HepG2 (cell line): ENCODE results near the gene ATRIP. TPM values are rescaled to one million over a fixed set of nuclear protein-coding genes. Genes with fewer than 3 reads are reported as not detected.
A peak's percentile ranks its signal among the peaks of the same experiment; 100 is the strongest.

Source experiments
- ADNP ChIP-seq: sonication (generic); formaldehyde crosslinking; IDR thresholded peaks from 2 replicates; pipeline ENCODE4 v1.4.0; 2020; ENCODE audit warnings: missing genetic modification reagents
- CCAR2 ChIP-seq: fragments of 200-400 bp; formaldehyde crosslinking; optimal IDR thresholded peaks from 2 replicates; pipeline ENCODE3; 2018; ENCODE audit warnings: low read depth, mild to moderate bottlenecking, low read length, moderate library complexity
- CENPT ChIP-seq: sonication (generic); formaldehyde crosslinking; IDR thresholded peaks from 2 replicates; pipeline ENCODE4 v1.8.0; 2022; ENCODE audit warnings: low read depth, mild to moderate bottlenecking, moderate library complexity, missing genetic modification reagents
- FUBP1 ChIP-seq: sonication (generic); formaldehyde crosslinking; IDR thresholded peaks from 2 replicates; pipeline ENCODE4 v1.5.1; 2020; ENCODE audit warnings: missing genetic modification reagents, mild to moderate bottlenecking, borderline replicate concordance
- GPN1 ChIP-seq: sonication (generic); formaldehyde crosslinking; IDR thresholded peaks from 2 replicates; pipeline ENCODE4 v1.5.1; 2020; ENCODE audit warnings: missing genetic modification reagents, borderline replicate concordance
- HINFP ChIP-seq: sonication (generic); formaldehyde crosslinking; IDR thresholded peaks from 2 replicates; pipeline ENCODE4 v1.4.0; 2020; ENCODE audit warnings: low read depth, mild to moderate bottlenecking, missing genetic modification reagents
- MAFK ChIP-seq, 2 experiments: IDR thresholded peaks in 1 of 2; conservative IDR thresholded peaks in 1 of 2; 2 replicates each; pipeline ENCODE4 v1.6.1; 2011; ENCODE audit warnings: improper control_type of control experiment in 2 of 2, low read length in 2 of 2
- NR2C2 ChIP-seq: sonication (generic); formaldehyde crosslinking; IDR thresholded peaks from 2 replicates; pipeline ENCODE4 v1.4.0; 2020; ENCODE audit warnings: missing genetic modification reagents, mild to moderate bottlenecking, moderate library complexity, borderline replicate concordance
- POLR2AphosphoS5 ChIP-seq: IDR thresholded peaks from 2 replicates; pipeline ENCODE4 v1.6.1; 2012; ENCODE audit warnings: low read depth, low read length
- RNF2 ChIP-seq: fragments of 450-650 bp; conservative IDR thresholded peaks from 2 replicates; pipeline ENCODE4 v1.6.1; 2016; ENCODE audit warnings: low read depth
- SIX4 ChIP-seq: sonication (generic); formaldehyde crosslinking; IDR thresholded peaks from 2 replicates; pipeline ENCODE4 v1.4.0; 2020; ENCODE audit warnings: missing genetic modification reagents
- SMARCE1 ChIP-seq: fragments of 450-650 bp; IDR thresholded peaks from 2 replicates; pipeline ENCODE4 v1.6.1; 2017; ENCODE audit warnings: borderline replicate concordance
- SP140L ChIP-seq: sonication (generic); formaldehyde crosslinking; IDR thresholded peaks from 2 replicates; pipeline ENCODE4 v1.4.0; 2020; ENCODE audit warnings: missing genetic modification reagents, borderline replicate concordance
- STAT5B ChIP-seq: sonication (generic); formaldehyde crosslinking; IDR thresholded peaks from 2 replicates; pipeline ENCODE4 v1.4.0; 2020; ENCODE audit warnings: missing genetic modification reagents
- TERF1 ChIP-seq: sonication (generic); formaldehyde crosslinking; IDR thresholded peaks from 2 replicates; pipeline ENCODE4 v1.8.0; 2022; ENCODE audit warnings: mild to moderate bottlenecking, missing genetic modification reagents, moderate library complexity
- U2AF1 ChIP-seq: fragments of 200-400 bp; formaldehyde crosslinking; optimal IDR thresholded peaks from 2 replicates; pipeline ENCODE3; 2017; ENCODE audit warnings: mild to moderate bottlenecking, low read depth, low read length
- ZFX ChIP-seq: sonication (generic); formaldehyde crosslinking; IDR thresholded peaks from 2 replicates; pipeline ENCODE4 v1.4.0; 2020; ENCODE audit warnings: mild to moderate bottlenecking, low read depth, missing genetic modification reagents, moderate library complexity
- ZNF230 ChIP-seq: sonication (generic); formaldehyde crosslinking; IDR thresholded peaks from 2 replicates; pipeline ENCODE4 v1.4.0; 2020; ENCODE audit warnings: mild to moderate bottlenecking, missing genetic modification reagents
- ZNF235 ChIP-seq: sonication (generic); formaldehyde crosslinking; IDR thresholded peaks from 2 replicates; pipeline ENCODE4 v1.8.1; 2023; ENCODE audit warnings: mild to moderate bottlenecking, missing genetic modification reagents, borderline replicate concordance
- ZNF260 ChIP-seq: sonication (generic); formaldehyde crosslinking; IDR thresholded peaks from 2 replicates; pipeline ENCODE4 v1.4.0; 2020; ENCODE audit warnings: missing genetic modification reagents, low read depth, mild to moderate bottlenecking, borderline replicate concordance
- ZNF317 ChIP-seq: sonication (generic); formaldehyde crosslinking; IDR thresholded peaks from 2 replicates; pipeline ENCODE4 v1.5.0; 2020; ENCODE audit warnings: mild to moderate bottlenecking, missing genetic modification reagents
- ZNF558 ChIP-seq: sonication (generic); formaldehyde crosslinking; IDR thresholded peaks from 2 replicates; pipeline ENCODE4 v1.9.0; 2022; ENCODE audit warnings: mild to moderate bottlenecking, missing genetic modification reagents, borderline replicate concordance
- ZNF597 ChIP-seq: sonication (generic); formaldehyde crosslinking; IDR thresholded peaks from 2 replicates; pipeline ENCODE4 v1.5.0; 2020; ENCODE audit warnings: missing genetic modification reagents
- ZNF780A ChIP-seq: sonication (generic); formaldehyde crosslinking; IDR thresholded peaks from 2 replicates; pipeline ENCODE4 v1.8.0; 2022; ENCODE audit warnings: mild to moderate bottlenecking, missing genetic modification reagents, moderate library complexity
- polyA plus RNA-seq, 8 experiments: library from polyadenylated mRNA; depleted of rRNA in 3 of 8; stranded (reverse) in 7 of 8; unstranded in 1 of 8; fragments of >200 nt; fragmentation: Illumina TruSeq in 4 of 8; extraction: Trizol in 4 of 8; gene quantifications; 2 replicates each; pipeline versions ENCODE4 v1.2.1 to v1.2.3, GENCODE V29; 2011 to 2016; ENCODE audit warnings: low read depth in 4 of 8, missing spikeins in 1 of 8, mixed read lengths in 1 of 8; ENCODE audit not compliant: insufficient read depth in 1 of 8
- total RNA-seq, 5 experiments: library from RNA; depleted of rRNA; stranded (reverse); fragments of >200 nt; fragmentation: Illumina TruSeq; extraction: Trizol; gene quantifications; 2 replicates each; pipeline ENCODE4 v1.2.3, GENCODE V29; 2016; ENCODE audit warnings: low read depth in 1 of 5

Gene ATRIP
- total and polyA plus RNA-seq, 2 of the 13 experiments (the other 11 are each of a cell fraction or from before 2014, with no cell fraction given), result 5.1 to 12.5 TPM

- TF ChIP-seq CCAR2 (no peak), ZNF235 (CRISPR knock-in tag) (no peak), ZNF260 (CRISPR knock-in tag) (no peak), ADNP (CRISPR knock-in tag) (no peak), RNF2 (no peak), ZFX (CRISPR knock-in tag) (peak; percentile 69; the same call in 1 of the 2 replicates), HINFP (CRISPR knock-in tag) (peak; percentile 69; the same call in 1 of the 2 replicates), ZNF558 (CRISPR knock-in tag) (0 out of 2 replicates have a peak, but pooled peaks have one; percentile 11), STAT5B (CRISPR knock-in tag) (no peak), SMARCE1 (no peak), CENPT (no peak), SIX4 (peak; percentile 46; the same call in 1 of the 2 replicates), ZNF230 (CRISPR knock-in tag) (no peak), ZNF317 (CRISPR knock-in tag) (no peak), FUBP1 (CRISPR knock-in tag) (no peak), TERF1 (no peak), GPN1 (no peak), NR2C2 (CRISPR knock-in tag) (no peak), SP140L (no peak), U2AF1 (no peak), ZNF780A (no peak), MAFK (conservative IDR thresholded peaks at IDR 0.05 in 1 of 2, IDR thresholded peaks at IDR 0.05 in 1 of 2; ENCODE audit: low read length in 2 of 2) (no peak), POLR2AphosphoS5 (peak; percentile 69), ZNF597 (CRISPR knock-in tag) (no peak)
These were observed 17.8 kb upstream of the ATRIP start (continued) for GRCh38 chr3:48428572-48429316.
